Effector memory CD8-positive, alpha-beta T cell (primary cell): ENCODE measurements around the gene TPK1.
A peak's percentile ranks its signal among the peaks of the same experiment; 100 is the strongest.

Experiments used
- ATAC-seq: fragments of 150-1000 bp; cut with Tn5 transposase; replicated peaks from 2 replicates; pipeline ENCODE4 v1.10.0; 2021; ENCODE audit warnings: mild to moderate bottlenecking, moderate library complexity
- DNase-seq, 3 experiments: peaks; one replicate each; pipeline ENCODE4 v3.0.0; 2021
- H3K27ac Mint-ChIP-seq, 2 donors: one replicate each; pipeline ENCODE4 v1.8.0; 2022; ENCODE audit warnings: mild to moderate bottlenecking in 2 of 2, mixed read lengths in 2 of 2, moderate library complexity in 2 of 2
- H3K27me3 Mint-ChIP-seq, 2 donors: one replicate each; pipeline ENCODE4 v1.8.0; 2022; ENCODE audit warnings: mixed read lengths in 2 of 2
- H3K36me3 Mint-ChIP-seq: one replicate; pipeline ENCODE4 v1.8.0; 2022; ENCODE audit warnings: mild to moderate bottlenecking, moderate library complexity, mixed read lengths; ENCODE audit not compliant: insufficient read depth
- H3K4me1 Mint-ChIP-seq, 2 donors: one replicate each; pipeline ENCODE4 v1.8.0; 2022; ENCODE audit warnings: low read depth in 2 of 2, mixed read lengths in 2 of 2
- H3K4me3 Mint-ChIP-seq, 2 donors: one replicate each; pipeline ENCODE4 v1.8.0; 2022; ENCODE audit warnings: mild to moderate bottlenecking in 2 of 2, mixed read lengths in 2 of 2, moderate library complexity in 2 of 2
- H3K9me3 Mint-ChIP-seq, 2 donors: one replicate each; pipeline ENCODE4 v1.8.0; 2022; ENCODE audit warnings: mixed read lengths in 2 of 2

TPK1 gene

DNA sequence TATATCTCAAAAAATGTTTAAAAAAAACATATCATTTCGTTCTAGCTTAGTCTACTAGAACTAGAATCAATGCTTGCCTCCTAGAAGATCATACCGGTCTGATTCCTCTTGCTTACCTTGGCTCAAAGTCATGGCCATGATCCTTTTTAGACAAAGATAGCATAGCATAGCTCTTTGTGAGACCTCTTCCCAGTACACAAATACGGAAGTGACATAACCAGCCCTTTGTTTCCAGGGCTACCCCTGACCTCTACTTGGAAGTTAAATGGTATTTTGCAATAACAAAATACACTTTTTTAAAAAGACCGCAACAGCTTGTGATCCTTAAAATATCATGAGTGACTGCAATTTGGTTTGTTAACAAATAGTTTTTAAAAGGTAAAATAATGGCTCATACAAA lies 301.7 kb downstream of the TPK1 start:
- no peaks in the 10 kb centered on the region for H3K36me3 Mint-ChIP-seq
- no peaks in the 10 kb centered on the region for H3K27me3 Mint-ChIP-seq
- no peak overlapping the region for H3K4me3 Mint-ChIP-seq
- H3K27ac Mint-ChIP-seq, result no peak overlapping the region
- ATAC-seq (no peak), DNase-seq (no peak)
- H3K4me1 Mint-ChIP-seq, result no peaks in the 10 kb centered on the region
- H3K9me3 Mint-ChIP-seq, result no peaks in the 10 kb centered on the region

DNA sequence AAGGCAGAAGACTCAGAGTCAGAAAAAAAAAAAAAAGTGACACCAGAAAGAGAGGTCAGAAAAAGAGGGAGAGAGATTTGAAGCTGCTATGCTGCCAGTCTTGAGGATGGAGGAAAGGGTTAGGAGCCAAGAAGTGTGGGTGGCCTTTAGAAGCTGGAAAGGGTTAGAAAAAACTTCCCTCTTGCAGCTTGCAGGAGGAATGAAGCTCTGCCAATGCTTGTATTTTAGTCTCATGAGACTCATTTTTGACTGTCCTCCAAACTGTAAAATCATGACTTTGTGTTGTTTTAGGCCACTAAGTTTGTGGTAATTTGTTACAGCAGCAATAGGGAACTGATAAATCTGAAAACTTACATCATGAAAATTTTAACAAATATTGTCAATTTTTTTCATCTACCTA lies 304.7 kb downstream of the TPK1 start:
- no peaks in the 10 kb centered on the region for H3K9me3 Mint-ChIP-seq
- H3K4me3 Mint-ChIP-seq, result no peak overlapping the region
- no peaks in the 10 kb centered on the region for H3K36me3 Mint-ChIP-seq
- no peak for ATAC-seq
- H3K27me3 Mint-ChIP-seq, result no peaks in the 10 kb centered on the region
- no peaks in the 10 kb centered on the region for H3K4me1 Mint-ChIP-seq
- DNase-seq, result no peak
- H3K27ac Mint-ChIP-seq, result no peak overlapping the region

DNA sequence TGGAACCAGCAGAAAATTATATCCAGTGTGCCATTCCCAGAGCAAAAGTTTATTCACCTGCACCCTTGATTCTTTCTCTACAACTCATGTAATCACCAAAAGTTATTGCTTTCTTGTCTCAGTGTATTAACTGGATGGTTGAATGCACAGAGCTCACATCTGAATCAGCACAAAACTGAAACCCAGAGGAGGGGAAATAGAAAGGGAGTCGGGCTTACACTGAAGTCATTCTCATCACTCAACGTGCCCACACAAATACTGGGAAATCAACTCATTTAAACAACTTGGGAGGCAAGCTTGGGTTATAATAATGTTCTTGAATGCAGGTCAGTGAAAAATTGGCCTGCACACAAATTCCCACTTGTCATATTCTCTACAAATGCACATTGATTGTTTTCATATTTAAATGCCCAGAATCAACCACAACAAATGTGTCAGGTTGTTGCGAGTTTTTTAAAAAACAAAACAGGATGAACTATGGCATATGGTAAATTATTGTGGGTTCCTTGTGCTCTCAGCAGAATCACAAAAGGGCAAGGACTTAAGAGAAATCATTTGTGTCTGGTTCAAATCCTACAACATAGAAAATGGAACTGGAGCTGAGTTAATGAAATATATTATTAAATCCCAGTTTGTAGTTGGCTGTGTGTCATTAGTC lies 306.5 kb downstream of the TPK1 start:
- H3K27ac Mint-ChIP-seq, result no peak overlapping the region
- ATAC-seq (no peak), DNase-seq (no peak)
- H3K27me3 Mint-ChIP-seq, result no peaks in the 10 kb centered on the region
- H3K9me3 Mint-ChIP-seq, result no peaks in the 10 kb centered on the region
- H3K4me1 Mint-ChIP-seq, result no peaks in the 10 kb centered on the region
- H3K36me3 Mint-ChIP-seq, result no peaks in the 10 kb centered on the region
- H3K4me3 Mint-ChIP-seq, result no peak overlapping the region

DNA sequence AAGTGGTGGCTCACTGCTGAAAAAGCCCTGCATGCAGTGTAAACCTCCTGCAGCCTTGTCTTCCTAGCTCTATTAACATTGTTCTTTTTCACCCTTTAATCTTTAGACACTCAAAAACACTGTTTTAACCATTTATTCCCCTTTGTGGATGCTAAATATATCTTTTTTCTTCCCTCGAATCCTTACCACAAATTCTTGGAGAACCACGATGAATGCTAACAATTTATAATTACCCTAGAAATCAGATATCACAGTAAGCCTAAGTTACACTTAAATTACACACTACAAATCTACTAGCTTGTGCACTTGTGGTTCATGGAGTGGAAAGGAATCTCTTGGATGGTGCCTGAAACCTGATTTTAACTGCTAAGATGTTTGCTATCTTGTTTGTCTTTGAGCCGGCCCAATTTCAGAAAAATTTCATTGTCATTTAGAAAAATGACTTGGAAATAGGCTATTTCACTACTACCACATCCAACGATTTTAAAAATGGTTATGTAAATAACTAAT lies 307.3 kb downstream of the TPK1 start:
- Mint-ChIP-seq H3K4me1 (no peaks in the 10 kb centered on the region), H3K27me3 (no peaks in the 10 kb centered on the region), H3K4me3 (no peak overlapping the region), H3K27ac (no peak overlapping the region), H3K36me3 (no peaks in the 10 kb centered on the region), H3K9me3 (no peaks in the 10 kb centered on the region)
- DNase-seq, result no peak
- no peak for ATAC-seq

DNA sequence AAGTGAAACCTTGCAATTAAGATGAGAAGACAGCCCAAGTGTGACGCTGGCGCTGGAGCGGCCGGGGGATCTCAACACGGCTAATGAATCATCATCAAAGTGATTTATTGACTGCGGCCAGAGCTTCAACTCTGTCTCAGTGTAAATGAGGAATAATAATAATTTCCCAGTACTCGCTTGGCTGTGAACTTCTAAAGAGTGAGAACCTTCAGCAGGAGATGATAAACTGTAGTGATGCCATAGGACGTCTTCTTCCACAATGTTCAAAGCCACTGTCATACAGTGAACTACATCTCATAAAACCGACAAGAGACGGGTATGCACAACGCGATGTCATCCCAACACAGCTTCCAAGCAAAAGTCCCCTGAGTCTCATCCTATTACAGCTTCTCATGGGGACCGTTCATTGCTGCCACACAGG lies 308.8 kb downstream of the TPK1 start:
- Mint-ChIP-seq H3K36me3 (no peaks in the 10 kb centered on the region), H3K27ac (no peak overlapping the region), H3K4me1 (no peaks in the 10 kb centered on the region), H3K9me3 (no peaks in the 10 kb centered on the region), H3K4me3 (no peak overlapping the region), H3K27me3 (no peaks in the 10 kb centered on the region)
- ATAC-seq (no peak), DNase-seq (no peak)

DNA sequence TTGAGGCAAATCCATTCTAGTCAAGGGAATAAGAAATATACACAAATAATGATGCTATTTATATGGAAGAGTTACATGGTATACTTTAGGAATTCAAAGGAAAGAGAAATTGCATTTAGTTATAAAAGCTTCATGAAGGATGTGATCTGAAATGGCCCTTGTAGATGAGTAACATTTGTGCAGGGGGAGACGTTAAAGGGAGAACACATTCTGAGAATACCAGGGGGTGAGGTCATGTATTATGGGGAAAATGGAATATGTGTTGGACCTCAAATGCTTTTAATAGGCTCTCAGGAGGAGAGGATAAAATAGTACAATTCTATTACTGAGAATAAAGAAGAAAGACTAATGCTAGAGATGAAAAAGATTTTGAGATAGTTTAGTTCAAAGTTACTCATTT lies 309.9 kb downstream of the TPK1 start:
- Mint-ChIP-seq H3K27ac (no peak overlapping the region), H3K27me3 (no peaks in the 10 kb centered on the region)
- ATAC-seq, result no peak

DNA sequence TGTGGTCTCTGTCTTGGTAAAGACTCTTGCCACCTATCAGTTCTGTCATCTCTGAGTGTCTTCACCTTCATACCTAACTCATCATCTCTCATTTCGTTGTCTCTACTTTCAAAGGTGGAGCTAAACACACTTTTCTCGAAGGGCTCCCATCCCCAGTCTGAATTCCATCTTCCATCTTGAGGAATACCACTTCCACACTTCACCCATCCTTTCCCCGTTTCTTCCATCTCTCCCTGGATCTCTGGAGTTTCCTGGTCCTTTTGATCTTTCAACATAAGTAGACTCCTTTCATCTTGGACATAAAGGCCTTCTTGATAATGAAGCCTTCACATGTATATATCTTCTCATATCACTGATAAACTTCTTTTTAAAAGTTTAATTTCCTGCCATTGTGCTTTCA lies 311.6 kb downstream of the TPK1 start:
- ATAC-seq, result no peak
- no peak overlapping the region for H3K4me3 Mint-ChIP-seq
- no peaks in the 10 kb centered on the region for H3K36me3 Mint-ChIP-seq
- H3K27me3 Mint-ChIP-seq, result no peaks in the 10 kb centered on the region
- H3K27ac Mint-ChIP-seq, result no peak overlapping the region
- H3K9me3 Mint-ChIP-seq, result no peaks in the 10 kb centered on the region
- DNase-seq, result no peak
- H3K4me1 Mint-ChIP-seq, result no peaks in the 10 kb centered on the region

More for the DNA sequence above, 309.9 kb downstream of the TPK1 start:
- Mint-ChIP-seq H3K4me1 (no peaks in the 10 kb centered on the region), H3K9me3 (no peaks in the 10 kb centered on the region), H3K36me3 (no peaks in the 10 kb centered on the region), H3K4me3 (no peak overlapping the region)
- DNase-seq, result no peak

DNA sequence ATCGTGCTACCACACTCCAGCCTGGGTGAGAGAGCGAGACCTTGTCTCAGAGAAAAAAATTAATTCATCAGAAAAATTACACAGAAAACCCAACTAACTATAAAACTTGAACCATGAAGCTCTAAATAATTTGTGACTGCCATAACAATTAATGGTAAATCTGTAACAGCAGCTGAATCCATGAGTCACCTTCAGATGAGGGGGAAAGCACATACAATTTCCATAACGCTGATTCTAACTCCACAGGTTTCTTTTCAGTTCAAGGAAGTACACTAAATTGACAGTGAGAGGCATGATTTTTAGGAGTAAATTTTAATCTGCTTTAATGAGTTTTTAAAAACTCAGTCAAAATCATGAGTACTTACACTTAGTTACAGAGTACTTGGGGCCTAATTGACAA lies 312.2 kb downstream of the TPK1 start:
- H3K4me1 Mint-ChIP-seq, result no peaks in the 10 kb centered on the region
- no peak for ATAC-seq

DNA sequence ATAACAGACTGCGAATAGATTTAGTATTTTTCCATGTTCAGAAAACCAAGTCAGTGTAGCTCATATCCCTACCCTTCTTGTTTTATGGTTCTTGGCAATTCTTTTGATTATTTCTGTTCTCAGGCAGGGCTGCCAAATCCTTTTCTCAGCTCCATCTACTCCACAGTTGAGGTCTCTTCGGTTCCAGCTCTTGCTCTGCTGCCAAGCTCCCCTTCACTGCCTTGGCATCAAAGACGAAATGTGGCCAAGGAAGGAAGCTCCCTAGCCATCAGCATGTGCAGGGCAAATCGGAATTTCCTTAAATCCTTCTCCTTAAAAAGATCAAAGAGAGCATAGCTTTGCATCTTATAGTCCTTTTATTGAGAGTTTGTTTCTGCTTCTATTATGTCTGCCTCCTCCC lies 315.9 kb downstream of the TPK1 start:
- DNase-seq (no peak), ATAC-seq (no peak)
- H3K27ac Mint-ChIP-seq, result peak overlapping the region in 1 of 2 donors; percentile 42
- no peak overlapping the region for H3K4me3 Mint-ChIP-seq
- no peaks in the 10 kb centered on the region for H3K36me3 Mint-ChIP-seq
- peaks cover 6 to 8% of the 10 kb centered on the region in 2 donors for H3K4me1 Mint-ChIP-seq
- H3K27me3 Mint-ChIP-seq, result no peaks in the 10 kb centered on the region
- no peaks in the 10 kb centered on the region for H3K9me3 Mint-ChIP-seq

More for the DNA sequence above, 312.2 kb downstream of the TPK1 start:
- Mint-ChIP-seq H3K27ac (no peak overlapping the region), H3K27me3 (no peaks in the 10 kb centered on the region), H3K4me3 (no peak overlapping the region), H3K9me3 (no peaks in the 10 kb centered on the region), H3K36me3 (no peaks in the 10 kb centered on the region)
- no peak for DNase-seq

DNA sequence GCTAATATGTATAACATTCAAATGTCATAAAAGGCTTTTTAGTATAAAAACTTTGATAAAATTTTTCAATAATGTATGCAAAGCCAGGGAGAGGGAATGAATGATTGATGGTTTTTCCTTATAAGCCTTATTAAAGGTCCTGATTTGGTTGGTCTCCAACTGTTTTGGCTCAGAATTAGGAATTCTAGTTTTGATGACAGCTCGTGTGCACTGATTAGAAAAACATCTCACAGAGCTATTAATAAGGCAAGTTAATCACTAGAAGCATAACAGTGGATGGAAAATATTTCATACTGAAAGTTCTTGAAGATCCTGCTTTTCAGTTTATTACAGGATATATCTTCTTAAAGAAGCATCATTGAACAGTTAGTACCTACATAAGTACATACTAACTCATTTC lies 317.5 kb downstream of the TPK1 start:
- ATAC-seq, result no peak
- Mint-ChIP-seq H3K27me3 (no peaks in the 10 kb centered on the region), H3K27ac (no peak overlapping the region), H3K36me3 (no peaks in the 10 kb centered on the region), H3K9me3 (no peaks in the 10 kb centered on the region), H3K4me3 (no peak overlapping the region), H3K4me1 (peaks cover 6 to 8% of the 10 kb centered on the region in 2 donors)
- DNase-seq, result no peak

DNA sequence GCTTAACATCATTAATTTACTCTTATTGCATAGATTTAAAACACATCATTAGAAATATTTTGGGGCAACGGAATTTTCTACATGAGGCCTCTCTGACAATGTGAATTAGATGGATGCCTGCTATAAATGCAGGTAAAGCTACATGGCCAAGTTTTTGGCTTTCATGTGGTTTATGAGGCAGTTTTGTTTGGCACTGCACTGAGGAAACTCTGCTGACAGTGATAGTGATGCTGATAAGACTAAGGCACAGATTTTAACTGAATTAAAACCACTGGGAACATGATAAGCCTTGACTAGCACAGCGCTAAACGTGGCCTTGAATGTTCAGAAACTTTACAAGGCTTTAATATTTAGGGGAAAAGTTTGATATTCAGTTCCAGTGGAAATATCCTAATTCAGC lies 318.1 kb downstream of the TPK1 start:
- no peaks in the 10 kb centered on the region for H3K36me3 Mint-ChIP-seq
- no peaks in the 10 kb centered on the region for H3K27me3 Mint-ChIP-seq
- peaks cover 6 to 8% of the 10 kb centered on the region in 2 donors for H3K4me1 Mint-ChIP-seq
- no peaks in the 10 kb centered on the region for H3K9me3 Mint-ChIP-seq
- no peak overlapping the region for H3K27ac Mint-ChIP-seq
- DNase-seq (no peak), ATAC-seq (peak; percentile 53)
- H3K4me3 Mint-ChIP-seq, result no peak overlapping the region

DNA sequence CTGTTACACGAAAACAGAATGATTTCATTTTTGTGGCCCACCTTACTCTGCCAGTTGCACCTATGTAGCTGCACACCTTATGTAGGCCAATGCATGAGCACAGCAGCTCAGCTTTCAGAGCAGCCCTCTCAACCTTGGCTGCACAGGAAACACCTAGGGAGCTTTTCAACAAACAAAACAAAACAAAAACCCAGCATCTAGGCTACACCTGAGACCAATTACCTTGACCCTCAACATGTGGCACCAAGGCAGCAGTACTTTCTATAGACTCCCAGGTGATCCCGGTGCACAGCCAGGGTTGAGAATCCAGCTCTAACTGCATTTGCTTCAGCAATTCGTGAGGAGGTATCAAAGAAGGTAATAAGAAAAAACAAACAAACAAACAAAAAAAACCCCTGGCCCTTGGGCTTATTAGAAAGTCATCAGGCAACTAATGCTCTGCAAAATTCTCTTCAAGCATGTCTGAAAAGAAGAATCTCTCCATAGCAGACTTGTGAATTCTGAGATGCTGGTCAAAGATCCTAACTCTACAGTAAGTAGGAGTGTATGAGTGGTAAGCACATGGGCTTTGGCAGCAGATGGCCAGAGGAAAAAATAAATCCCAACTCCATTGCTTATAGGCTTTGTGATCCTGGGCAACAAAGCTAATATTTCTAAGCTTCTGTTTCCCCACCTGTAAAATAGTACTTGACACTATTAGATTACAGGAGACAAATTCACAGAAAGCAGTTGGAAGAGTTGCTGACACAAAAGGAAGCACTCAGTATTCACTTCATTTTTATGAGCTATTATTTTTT lies 318.9 kb downstream of the TPK1 start:
- DNase-seq, result no peak
- Mint-ChIP-seq H3K36me3 (no peaks in the 10 kb centered on the region), H3K9me3 (no peaks in the 10 kb centered on the region), H3K27ac (peak overlapping the region; percentile 10 to 68), H3K4me1 (peaks cover 6 to 8% of the 10 kb centered on the region in 2 donors), H3K27me3 (no peaks in the 10 kb centered on the region), H3K4me3 (no peak overlapping the region)
- no peak for ATAC-seq

DNA sequence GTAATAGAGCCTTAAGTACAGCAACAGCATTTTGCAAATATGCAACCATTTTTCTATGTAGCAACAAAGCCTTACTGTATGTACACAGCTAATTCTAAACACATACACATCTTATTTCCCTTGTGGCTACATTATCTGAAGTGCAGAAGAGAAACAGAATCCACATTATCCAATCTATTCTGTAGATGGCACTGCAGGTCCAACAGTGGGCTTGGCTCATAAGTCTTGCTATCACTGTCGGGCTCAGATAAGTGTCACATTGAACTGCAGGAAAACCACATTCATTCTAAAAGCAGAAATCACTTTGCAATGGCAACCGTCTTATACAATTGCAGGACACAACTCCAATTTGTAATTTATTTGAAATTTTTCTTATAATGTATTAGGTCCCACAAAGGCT lies 322.5 kb downstream of the TPK1 start:
- DNase-seq, result no peak
- ATAC-seq, result no peak

DNA sequence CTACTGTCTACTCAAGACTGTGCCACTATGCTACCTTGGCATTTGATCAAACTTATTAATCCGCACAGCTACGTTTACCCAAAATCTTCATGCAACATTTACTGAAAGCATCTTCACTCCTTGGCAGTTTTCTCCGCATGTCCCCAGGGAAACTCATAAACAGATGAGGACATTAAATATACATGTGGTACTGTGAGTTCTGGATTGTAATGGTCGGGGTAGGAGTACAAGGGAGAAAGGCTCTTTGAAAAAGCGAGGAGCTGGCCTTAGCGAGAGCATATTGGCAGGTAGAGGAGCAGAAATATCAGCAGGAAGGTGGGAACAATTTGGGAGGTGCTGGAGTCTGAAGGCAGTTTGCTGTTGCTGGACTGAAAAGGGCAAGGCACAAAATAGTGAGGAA lies 325.2 kb downstream of the TPK1 start:
- Mint-ChIP-seq H3K4me3 (no peak overlapping the region), H3K9me3 (no peaks in the 10 kb centered on the region), H3K27me3 (no peaks in the 10 kb centered on the region), H3K4me1 (no peaks in the 10 kb centered on the region), H3K27ac (peak overlapping the region in 1 of 2 donors; percentile 33), H3K36me3 (no peaks in the 10 kb centered on the region)
- ATAC-seq, result no peak
- DNase-seq, result no peak

More for the DNA sequence above, 322.5 kb downstream of the TPK1 start:
- no peaks in the 10 kb centered on the region for H3K9me3 Mint-ChIP-seq
- peaks cover 6 to 8% of the 10 kb centered on the region in 2 donors for H3K4me1 Mint-ChIP-seq
- H3K4me3 Mint-ChIP-seq, result no peak overlapping the region
- no peaks in the 10 kb centered on the region for H3K36me3 Mint-ChIP-seq
- peak overlapping the region in 1 of 2 donors; percentile 8 for H3K27ac Mint-ChIP-seq
- H3K27me3 Mint-ChIP-seq, result no peaks in the 10 kb centered on the region
